Stimulated activated CD8-positive, alpha-beta memory T cell treated with anti-CD3 and anti-CD28 coated beads, Interleukin-2, amount 100 ng/mL, for 1 hour (primary cell): ENCODE results near the gene NDUFC1.
"Not testable (repeated sequence)": the region's sequence is repeated elsewhere in the genome, so short reads cannot be mapped to it uniquely, and the experiment has no call there.

Source experiments
- DNase-seq, 2 donors: peaks; one replicate each; pipeline ENCODE4 v3.0.0-alpha.2; 2020; ENCODE audit warnings: low read depth in 2 of 2

The NDUFC1 gene

DNA sequence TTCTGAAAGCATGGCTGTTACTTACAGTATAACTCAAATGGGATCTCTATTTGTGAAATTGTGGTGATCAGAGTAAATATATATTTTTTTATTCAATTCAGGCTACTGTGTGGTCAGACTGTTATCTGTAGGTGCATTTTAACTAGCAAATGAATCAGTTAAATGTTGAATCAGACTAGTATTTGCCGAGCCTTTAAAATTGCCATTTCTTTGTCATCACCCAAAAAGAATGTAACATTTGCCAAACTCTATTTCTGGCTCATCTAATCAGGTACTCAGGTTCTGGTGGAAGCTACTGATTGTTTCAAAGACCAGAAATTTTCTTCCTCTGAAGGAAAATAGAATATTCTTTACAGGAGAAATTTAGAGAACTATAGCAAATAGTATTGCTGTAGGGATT is 2.7 kb downstream of the NDUFC1 start:
- no peak for DNase-seq

DNA sequence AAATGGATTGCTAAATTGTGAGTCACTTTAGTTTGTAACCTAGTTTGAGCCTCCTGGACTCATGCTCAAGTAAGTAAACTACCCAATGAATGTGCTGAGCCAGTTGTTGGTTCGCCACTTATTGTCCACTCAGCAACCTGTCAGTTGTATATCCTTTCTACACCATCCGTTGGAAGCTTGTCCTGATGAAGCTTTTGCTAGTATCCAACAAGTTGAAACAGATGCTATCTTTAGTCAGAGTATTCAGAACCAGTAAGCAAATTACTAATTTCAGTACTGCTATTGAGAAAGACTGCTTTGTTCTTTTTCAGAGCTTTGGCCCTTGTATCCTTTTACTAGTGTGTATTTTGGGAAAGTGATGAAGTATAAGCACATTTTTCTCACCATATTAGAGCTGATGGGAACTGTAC is 5.3 kb downstream of the NDUFC1 start:
- DNase-seq: no peak

DNA sequence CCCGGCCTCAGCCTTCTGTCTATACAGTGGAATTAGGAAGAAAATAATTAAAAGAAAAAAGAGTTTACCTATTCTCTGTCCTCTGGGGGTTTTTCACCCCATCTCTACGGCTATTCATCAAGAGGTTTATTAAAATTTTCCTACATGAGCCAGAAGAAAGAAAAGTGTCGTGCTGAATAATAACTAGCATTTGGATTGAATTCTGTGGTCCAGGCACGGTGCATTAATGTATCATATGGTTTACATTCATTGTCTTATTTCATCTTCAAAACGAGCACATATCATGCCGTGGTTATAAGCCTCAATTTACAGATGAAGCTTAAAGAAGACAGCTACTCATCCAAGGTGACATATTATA is 6.4 kb downstream of the NDUFC1 start:
- DNase-seq: no peak

DNA sequence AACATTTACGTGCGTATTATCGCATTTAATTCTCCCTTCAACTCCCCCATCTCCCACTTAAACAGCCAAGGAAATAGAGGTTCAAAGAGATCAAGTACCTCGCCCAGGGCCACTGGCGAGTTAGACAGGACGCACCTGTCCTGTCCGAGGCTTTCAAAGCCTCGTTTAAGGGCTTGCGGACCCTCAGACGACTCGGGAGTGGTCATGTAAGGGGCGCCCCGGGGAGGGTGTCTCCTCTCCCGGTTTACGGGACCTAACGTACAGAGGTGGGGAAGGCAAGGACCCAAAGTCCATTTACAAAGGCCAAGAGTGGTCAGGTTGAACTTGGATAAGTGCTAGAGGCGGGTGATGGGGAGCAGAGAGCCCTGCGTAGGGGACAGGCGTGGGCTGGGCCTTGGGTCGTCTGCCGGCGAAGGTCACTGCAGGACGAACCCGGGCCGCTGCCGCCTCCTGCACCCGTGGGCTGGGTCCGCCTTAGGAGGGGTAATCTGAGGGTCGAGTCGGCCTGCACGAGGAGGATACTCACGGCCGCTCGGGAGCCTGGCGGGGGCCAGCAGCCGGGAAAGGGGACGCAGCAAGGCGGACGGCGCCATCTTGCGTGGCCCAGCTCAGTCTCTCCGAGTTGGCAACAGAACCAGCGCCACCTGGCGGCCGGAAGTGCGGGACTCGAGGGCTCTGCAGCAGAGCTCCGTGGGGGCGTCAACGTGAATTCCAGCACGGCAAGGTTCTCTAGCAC is 6.9 kb downstream of the NDUFC1 start:
- peak; percentile 97 to 98 for DNase-seq

DNA sequence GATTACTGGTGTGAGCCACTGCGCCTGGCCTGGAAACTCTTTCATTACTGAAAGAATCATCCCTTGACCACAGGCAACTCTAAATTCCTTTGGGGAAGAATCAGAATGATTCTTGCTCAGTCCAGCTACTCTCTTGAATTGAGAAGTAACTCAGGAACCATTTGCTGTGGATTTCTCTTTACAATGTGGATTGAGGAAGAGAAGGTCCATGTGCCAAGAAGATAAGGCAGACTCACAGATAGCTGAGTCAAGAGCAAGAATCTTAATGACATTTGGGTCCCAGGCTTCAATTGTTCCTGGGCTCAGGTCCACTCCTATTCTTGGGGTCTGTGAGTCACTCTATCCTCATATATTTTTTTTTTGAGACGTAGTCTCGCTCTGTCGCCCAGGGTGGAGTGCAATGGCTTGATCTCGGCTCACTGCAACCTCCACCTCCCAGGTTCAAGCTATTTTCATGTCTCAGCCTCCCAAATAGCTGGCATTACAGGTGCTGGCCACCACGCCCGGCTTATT is 16.0 kb downstream of the NDUFC1 start:
- DNase-seq: no peak

DNA sequence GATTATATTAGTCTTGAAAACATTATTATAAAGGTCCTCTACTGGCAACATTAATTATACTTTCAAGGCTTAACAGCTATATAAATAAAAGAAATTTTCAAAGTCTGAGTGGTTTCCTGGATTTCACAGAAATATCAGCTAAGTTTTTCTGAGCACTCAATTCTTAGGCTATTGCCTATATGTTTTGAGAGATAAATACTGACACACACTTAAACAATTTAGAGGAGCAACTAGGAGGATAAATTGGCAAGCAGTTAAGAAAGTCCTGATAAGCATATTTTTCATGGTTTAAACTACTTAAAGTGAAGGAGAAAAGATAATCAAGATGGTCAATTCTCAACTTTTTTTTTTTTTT is 19.6 kb downstream of the NDUFC1 start:
- no peak for DNase-seq

DNA sequence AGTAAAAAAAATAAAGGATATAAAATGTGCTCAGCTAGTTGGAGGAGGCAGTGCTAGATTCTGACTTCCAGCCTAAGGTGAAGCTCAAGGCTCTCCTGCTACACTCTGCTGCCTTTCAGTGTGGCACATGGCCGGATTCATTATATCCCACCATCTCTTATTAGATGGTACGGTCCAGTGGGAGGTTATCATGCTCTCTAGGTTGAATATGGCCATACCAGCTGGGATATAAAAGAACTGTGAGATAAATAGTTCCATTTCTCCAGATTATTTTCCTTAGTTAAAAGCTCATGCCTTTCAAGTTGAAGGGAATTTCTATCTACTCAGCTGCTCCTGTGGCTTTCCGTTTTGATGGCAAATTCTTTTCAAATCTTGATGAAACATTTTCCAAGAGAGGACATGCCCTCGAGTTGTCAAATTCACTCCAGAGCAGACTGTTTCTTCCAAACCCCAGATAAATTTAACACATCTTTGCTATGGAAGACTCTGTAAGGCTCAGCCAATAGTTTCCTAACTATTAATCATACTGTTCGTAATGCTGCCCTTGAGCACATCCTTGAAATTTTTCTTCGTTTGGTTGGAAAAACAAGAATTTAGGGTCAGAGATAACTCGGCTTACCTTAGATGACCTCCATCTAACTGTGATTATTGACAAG is 20.1 kb downstream of the NDUFC1 start:
- DNase-seq: no peak

DNA sequence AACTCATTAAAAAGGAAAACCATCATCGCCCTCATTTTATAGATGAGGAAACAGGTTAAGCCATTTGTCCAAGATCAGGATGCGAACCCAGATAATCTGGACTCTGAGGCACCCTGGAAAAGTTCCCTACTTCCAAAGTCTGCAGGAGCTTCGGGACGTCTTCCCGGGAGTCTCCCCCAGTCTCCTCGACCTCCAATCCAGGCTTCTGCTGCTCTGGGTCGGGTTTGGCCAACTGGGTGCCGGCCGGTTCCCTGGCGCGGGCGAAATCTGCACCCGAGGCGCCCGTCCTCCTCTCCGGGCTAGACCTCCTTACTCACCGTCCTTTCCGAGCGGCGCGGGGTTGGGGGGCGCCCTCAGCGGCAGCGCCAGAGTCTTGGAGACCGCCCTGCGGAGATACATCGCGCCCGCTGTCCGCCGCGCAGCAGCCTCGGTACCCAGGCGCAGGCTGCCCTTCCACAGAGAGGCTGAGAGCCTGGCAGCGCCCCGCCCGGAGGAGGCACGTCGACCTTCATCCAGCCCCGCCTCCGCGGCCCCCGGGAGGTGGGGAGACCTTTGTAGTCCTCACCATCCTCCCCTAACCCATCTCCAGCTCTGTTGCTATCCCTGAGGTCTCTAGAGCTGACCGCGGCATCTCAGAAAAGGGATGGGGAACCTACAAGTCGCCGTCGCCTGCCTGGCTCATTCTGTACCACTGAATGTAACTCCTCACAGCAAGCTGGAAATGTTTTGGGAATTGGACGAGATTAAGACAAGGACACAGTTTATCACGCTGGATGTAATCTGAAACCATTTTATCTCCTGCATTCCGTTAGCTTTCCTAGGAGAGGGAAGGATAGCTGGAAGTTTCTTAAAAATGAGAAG is 22.3 kb downstream of the NDUFC1 start, which contains the start of gene MGARP:
TSS of gene MGARP (minus strand) at position 466 of the 861 bp plus-strand sequence. CDS start at position 399, 67 bp downstream.
- DNase-seq: no peak

DNA sequence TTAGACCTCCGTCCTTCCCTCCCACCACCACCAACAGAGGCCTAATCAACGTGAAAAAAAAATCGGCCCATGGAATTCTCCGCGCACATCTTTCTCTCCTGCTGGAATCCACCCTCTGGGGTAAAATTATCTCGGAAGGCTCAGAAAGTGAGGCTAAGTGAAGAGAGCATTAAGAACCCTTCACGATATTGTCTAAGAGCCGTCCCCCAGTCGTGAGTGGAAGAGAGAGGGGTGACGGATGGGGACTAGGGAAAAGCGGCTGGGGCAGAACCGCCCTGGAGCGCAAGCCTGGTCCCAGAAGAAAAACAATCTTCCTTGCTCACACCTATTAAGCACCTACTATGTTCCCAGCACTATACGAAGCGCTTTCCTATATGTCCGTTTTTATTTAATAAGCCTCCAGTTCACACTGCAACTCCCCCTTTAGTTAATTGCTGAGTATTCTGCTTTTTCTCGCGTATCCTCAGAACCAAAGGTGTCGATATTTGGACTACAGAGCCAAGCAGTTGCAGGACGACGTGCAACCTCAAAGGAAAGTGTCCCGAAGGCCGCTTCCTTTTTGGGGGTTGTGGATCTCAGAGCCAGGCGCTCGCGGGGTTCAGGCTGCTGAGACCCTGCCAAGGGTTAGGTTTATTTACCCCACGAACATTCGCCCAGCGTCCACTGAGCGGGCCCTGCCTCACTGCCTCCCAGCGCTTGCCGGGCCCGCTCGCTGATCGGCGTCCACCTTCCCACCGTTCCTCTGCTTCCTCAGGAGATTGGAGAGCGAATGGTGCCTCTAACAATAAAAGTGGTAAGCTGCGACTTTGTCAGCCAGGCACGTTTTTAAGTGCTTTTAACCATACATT is 23.1 kb downstream of the NDUFC1 start:
- no peak for DNase-seq

DNA sequence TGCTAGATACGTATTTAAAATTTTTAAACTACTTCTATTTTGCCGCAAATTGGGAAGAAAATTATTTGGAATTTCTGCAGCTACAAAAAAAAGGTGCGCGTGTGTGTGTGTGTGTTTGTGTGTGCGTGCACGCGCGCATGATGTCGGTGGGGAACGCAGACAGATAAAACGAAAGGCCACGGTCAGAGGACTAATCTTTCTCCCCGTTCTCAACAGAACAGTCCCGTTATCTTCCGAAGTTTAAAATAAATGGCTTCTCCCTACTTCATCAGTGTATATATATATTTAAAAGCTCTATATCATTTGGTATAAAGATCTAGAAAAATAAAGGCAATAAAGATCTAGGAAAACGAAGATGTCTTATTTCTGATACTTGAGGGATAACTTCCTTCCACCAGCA is 23.8 kb downstream of the NDUFC1 start:
- no peak for DNase-seq

DNA sequence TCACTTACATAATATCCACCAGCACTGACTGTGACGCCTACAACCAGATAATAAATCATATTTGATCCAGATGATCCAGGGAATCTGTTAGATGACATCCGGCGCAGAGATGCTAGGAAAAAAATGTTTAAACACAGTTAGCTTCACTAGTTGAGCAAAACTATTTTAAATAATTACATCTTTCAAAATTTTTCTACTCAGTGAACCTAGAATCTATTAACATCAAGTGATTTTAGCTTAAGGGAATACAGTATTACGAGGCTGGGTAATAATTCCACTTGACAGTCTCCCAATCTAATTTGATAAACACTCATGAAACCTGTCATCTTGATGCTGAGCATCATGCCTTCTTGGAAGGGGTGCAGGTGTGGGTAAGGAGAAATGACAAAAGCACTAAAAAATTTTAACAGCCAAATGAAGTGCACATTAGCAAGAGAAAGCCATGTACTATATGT is 27.0 kb downstream of the NDUFC1 start:
- DNase-seq: no peak

DNA sequence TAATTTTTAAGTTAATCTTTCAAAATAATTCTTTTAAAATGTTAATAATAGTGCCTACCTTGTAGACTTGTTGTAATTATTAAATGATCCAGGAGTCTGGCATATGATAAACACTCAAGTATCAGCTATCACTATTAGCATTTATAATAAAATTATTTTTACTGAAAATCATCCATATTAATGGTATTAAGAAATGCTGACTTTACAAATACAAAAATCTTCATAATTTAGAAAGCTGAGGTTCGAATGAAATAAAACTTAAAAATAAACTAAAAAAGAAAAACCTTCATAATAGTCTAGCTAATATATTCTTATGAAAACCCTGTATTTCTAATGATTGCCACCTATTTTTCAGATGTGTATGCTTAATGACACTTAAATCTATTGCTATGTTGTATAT is 27.5 kb downstream of the NDUFC1 start:
- no peak for DNase-seq

DNA sequence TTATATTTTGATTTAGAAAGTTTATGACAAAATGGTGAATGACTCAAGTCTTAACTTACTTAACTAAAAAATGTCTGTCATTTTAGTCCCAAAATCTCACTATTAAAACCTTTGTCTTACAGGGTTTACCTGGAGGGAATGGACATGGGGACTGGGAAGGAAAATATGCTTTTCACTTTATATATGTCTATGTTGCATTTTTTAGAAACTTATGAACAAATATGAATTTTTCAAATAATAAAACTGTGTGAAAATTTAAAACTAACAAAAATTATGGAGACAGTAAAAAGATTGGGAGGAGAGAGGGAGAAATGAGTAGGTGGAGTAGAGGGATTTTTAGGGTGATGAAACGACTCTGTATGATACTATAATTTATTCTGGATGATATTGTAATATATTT is 28.4 kb downstream of the NDUFC1 start:
- no peak for DNase-seq

DNA sequence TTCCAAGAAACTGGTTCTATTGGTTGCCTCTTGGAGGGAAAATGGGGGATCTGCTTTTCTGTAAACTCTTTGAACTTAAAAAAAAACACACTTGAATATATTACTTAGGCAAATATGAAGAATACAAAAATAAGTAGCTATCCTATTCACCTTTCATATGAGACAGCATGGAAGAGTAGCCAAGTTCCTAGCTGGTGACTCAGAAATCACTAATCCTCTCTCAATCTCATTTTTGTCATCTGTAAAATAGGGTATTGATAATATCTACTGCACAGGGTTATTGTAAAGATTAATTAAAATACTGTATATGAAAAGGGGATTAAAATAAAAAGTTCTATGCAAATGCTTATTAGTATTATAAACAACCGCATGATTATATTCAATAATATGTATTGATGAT is 35.0 kb downstream of the NDUFC1 start:
- DNase-seq: no peak

DNA sequence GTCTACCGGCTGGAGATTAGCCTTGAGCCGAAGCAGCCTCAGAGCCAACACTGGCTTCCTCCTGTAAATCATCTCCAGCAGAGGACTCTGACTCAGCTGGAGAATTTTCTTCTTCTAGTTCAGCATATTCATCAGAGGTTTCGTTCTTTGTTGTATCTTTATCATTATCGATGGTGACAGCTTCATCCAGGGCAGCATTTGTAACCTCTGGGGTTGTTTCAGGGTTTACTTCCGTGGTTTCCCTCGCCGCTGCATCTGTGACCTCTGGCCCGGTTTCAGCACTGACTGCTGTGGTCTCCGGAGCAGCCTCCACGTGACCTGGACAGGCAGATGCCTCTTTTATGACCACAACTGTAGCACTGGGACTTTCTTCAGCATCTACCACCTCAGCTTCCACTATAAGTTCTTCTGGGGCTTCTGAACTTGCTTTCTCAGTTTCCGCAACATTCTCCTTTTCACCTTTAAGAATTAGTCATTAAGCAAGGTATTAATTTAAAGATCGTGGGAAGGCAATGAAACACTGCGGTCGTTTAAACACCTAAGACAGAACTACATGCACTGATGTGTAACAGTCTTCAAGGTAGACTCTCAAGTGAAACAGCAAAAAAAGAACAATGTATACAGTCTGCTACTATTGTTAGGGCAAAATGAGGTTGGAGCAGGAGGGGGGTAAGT is 35.6 kb downstream of the NDUFC1 start:
- DNase-seq: peak; percentile 31 to 33

DNA sequence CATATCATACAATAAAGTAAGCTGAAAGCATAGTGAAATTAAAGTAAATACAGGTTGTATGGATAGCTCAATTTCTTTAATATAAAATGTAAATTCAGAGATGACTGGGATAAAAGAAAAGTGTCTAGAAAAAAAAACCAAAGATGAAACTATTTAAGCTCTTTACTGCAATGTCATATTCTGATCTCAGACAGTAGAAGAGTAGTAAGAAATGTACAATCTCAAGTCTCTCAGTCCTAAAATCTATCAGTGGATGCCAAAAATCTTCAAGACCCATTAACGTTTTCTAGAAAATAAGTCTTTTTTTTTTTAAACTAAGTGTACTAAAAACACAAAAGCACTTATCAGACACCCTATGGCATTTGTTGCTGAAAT is 36.1 kb downstream of the NDUFC1 start:
- no peak for DNase-seq

DNA sequence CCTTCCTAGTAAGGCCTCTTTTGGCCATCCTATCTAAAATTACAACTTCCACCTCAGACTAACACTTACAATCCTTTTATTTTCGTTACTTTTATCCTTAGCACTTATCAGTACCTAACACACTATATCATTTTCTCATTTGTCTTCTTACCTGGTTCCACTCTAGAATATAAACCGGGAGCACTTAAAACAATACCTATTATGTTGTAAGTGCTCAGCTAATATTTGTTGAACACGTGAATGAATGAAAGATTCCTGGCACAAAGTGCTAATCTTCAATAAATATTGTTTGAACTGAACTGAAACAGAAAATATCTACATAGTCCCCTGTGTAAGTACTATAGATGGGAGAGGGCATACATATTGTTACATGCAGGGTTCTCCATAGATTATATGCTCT is 36.6 kb downstream of the NDUFC1 start:
- no peak for DNase-seq

DNA sequence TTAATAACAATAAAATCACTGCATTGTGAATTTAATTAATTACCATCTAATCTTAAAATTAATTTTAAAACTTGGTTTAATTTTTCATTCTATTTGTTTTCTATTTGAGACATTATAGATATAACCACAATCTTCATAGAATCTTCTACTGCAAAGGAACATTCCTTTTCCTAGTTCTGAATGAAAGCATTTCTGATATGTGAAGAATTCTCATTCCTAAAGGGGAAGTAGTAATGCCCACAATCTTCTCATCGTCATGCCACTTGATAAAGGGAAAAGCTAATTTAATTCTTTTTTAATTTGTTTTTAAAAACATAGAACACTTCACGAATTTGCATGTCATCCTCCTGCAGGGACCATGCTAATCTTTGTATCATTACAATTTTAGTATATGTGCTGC is 45.9 kb downstream of the NDUFC1 start:
- DNase-seq: no peak

DNA sequence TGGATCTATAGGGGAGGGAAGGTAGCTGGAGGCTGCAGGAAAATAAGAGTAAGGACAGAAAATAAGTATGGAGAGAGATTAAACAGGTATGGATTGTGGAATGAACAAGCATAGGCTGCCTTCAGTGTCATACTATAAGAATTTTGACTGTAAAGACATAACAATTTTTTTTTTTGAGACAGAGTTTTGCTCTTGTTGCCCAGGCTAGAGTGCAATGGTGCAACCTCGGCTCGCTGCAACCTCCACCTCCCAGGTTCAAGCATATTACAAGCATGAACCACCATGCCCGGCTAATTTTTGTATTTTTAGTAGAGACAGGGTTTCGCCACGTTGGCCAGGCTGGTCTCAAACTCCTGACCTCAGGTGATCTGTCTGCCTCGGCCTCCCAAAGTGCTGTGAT is 46.7 kb downstream of the NDUFC1 start:
- DNase-seq: not testable (repeated sequence)

DNA sequence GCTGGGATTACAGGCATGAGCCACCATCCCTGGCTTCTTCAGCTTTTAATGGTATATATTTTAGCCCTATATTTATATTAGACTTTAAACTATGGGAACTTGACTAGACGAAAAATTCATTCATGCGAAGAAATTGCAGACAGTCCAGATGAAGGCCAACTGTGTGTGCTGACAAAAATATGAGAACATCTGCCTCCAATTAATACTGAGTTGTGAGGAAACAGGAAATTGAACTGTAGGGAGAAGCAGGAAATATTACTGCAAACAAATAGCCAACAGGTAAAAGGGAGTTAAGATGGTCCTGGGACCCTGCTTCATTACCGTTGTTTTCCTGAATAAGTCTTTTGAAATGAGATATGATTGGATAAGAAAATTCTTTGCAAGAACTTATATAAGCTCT is 48.6 kb downstream of the NDUFC1 start:
- no peak for DNase-seq

DNA sequence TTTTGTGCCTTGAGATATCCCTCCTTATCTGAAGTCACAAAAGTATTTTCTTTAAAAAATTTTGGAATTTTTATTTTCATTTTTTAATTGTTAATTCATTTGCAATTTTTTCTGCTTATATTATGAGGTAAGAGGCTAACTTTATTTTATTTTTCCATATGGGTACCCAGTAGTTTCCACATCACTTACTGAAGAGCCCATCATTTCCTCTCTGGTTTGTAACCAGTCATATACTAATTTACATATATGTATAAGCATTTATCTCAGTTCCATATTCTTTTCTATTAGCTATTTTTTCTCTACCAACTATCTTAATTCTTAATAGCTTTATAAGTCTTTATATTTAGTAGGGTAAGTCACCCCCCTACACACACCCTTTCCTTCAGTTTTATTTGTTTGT is 49.2 kb downstream of the NDUFC1 start:
- no peak for DNase-seq
